SW480 (cell line): Measurements from ENCODE around the gene ACTG1.

Source experiments
- DNase-seq: peaks from one replicate; pipeline ENCODE4 v3.0.0-alpha.2; 2016; ENCODE audit warnings: low spot score

The ACTG1 gene

DNA sequence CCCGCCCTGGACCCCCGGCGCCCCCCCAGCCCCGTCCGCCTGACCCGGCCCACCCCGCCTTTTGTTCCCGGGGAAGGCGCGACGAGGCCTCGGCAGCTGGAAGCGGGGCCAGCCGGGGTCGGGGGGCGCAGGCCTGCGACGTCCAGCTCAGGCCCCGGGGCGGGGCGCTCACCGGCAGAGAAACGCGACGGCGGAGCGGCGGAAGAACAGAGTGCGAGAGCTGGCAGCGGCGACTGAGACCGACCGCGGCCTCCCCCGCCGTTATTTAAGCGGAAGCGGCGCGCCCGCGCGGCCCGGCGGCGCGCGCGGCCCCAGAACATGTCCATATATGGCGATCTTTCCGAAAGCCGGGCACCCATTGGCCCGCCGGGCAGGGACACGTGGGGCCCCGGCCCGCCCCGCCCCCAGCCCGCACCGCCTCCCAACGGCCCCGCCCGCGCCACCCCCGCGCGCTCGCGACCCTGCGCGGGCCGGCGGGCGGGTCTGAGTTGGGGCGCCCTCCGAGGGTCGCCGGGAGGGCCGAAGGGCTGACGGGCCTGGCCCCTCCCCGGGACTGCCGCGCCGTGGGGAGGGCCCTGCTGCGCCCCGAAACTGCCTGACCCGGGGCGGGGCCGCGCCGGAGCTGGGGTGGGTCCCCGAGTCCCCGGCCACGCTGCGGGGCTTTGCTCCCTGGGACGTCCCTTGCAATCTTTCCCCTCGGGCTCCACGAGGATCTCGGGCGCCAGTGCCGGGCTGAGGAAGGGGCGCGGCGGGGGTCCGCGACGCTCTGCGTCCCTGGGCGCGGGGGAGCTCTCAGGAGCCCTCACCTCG, at the start of gene ACTG1:
Gene ACTG1, minus strand, starts transcription at position 238 of the 810 bp plus-strand sequence. CDS start 445 bp downstream, outside the sequence.
- peak; percentile 90 for DNase-seq

DNA sequence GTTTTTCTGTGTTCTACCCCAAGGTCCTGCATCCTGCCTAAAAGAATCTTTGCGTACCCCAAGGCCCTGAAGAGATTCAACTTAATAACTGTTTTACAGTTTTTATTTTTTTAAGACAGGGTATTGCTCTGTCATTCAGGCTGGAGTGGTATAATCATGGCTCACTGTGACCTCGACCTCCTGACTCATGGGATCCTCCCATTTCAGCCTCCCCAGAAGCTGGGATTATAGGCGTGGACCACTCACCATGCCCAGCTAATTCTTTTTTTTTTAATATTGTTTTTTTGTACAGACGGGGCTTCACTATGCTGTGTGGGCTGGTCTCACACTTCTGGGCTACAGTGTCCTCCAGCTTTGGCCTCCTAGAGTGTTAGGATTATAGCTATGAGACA, 48.9 kb upstream of the ACTG1 start:
- DNase-seq, result no peak

GRCh38 chr17:81558941-81559806, 46.6 kb upstream of the ACTG1 start:
- no peak for DNase-seq

- no peak for DNase-seq
Measured at GRCh38 chr17:81558115-81558468, 45.5 kb upstream of the ACTG1 start.

- DNase-seq, result no peak
Measured at GRCh38 chr17:81557276-81558114, 44.9 kb upstream of the ACTG1 start.

- DNase-seq, result no peak
Measured at GRCh38 chr17:81556863-81557262, 44.3 kb upstream of the ACTG1 start.

- DNase-seq, result no peak
Measured at GRCh38 chr17:81556175-81556691, 43.6 kb upstream of the ACTG1 start.

- peak; percentile 85 for DNase-seq
Measured at GRCh38 chr17:81553616-81554181, 41.1 kb upstream of the ACTG1 start.

DNA sequence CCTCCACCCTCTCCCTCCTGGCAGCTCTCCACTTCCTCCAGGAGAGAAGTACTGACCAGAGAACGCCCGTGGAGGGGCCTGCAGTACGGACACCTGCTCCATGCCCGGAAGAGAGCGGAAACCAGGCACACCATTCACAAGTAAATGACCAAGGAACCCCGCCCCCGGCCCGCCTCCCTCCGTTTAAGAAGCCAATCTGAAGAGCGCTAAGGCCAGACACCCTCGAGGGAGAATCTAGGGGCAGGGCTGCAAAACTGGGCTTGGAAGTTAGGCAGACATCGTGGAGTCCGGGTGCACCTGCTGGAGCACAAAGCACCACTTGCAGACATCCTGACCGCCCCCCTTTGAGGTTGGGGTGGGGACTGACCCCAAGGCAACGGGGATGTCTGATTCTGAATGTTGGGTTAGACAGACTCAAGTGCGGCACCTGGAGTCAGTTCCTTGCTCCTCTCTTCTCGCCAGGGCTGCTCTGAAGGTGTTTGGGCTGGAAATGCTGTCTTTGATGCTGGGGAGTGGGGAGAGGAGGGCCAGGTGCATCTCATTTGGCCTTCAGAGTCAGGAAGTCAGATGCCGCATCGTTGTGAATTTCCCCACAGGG, 40.5 kb upstream of the ACTG1 start:
- DNase-seq, result peak; percentile 89

DNA sequence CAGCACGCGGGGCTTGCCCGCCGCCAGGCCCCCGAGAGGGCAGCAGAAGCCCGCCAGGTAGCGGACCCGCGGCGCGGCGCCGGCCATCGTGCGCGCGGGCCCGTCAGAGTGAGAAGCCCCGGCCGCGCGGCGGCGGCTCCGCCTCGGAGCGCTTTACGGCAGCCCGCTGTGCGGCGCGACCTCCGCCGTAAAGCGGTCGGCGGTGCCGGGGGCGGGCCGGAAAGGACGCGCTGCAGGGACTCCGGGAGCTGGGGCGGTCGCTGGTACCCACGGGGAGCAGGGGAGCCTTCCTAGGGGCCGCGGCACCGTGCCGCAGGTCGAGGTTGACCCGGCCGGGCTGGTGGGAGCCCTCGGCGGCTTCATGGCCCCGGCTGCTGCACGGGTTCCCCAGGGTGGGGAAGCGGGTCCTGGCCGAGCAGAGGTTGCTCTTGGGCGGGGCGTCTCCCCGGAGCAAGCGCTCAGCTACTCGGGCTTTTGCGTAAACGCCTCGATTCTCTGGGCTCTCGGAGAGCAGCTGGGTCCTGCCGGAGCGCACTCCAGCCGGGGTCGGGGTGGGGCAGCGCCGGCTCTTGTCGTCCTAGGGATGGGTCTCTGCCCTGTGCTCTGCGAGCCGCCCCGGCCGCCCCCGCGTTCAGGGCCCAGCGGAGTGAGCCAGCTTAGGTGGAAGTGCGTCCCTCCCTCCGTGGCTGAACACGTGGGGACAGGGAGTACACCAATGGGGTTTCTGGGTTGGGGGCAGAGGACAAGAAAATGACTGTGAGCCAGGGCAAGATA, 39.8 kb upstream of the ACTG1 start, which contains the start of gene FAAP100:
Gene FAAP100, minus strand, starts transcription at position 110 of the 774 bp plus-strand sequence. Its CDS starts 23 bp downstream, at position 87.
- peak; percentile 74 for DNase-seq

DNA sequence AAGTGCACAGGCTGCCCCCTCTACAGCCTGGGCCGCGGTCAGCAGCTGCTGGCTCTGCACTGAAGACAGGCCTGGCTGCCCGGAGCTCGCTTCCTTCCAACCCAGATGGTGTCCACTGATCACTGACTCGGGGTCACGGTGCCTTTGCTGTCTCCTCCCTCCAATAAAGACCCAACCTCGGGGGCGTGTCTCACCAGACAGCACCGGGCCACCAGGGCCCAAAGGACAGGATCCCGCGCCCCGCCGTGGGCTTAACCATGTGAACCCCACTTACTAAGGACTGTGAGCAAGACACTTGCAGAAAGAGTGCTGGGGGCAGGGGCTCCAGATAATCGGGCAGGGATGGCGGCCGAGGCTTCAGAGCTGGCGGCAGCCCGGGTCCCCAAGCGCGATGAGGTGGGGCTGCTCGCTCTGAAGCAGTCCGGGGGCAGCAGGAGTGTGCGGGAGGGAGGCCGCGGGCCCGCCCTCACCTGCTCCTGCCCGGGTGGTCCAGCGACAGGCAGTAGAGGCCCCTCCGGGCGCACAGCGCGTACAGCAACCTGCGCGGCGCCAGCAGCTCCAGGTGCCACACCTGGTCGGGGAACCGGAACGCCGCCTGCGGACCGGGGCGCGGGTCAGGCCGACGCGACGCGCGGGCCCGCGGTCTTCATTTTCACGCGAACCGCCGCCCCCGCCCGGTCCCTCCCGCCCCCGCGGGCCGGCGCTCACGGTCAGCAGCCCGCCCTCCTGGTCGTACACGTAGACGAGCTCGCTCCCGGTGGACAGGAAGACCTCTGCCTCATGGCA, 39.1 kb upstream of the ACTG1 start:
- peak; percentile 16 for DNase-seq

DNA sequence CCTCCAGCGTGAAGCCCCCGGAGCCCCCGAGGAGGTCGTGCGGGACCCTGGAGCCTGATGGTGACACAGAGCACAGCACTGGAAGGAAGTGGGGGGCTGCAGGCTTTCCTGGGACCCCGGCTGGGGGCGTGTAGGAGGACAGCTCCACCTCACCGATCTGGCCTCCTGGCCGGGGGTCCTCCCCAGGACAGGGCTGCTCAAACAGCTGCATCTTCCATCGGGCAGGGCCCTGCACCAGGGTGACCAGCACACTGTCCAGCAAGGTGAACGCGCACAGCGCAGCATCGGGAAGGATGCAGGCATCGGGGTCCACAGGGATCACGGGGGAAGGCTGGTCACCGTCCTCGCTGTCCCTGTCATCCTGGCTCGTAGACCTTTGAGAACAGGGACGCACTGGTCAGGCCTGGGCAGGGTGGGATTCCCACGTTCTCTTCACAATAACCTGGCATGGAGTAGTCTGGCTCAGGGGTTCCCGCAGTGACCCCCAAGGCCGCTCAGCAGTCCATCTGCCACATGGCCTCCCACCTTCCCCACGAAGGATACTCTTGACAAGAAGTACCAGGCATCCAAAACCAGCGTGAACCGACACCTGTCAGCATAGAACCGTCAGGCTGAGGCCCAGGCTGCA, 38.3 kb upstream of the ACTG1 start:
- no peak for DNase-seq

GRCh38 chr17:81550285-81550684, 37.7 kb upstream of the ACTG1 start:
- DNase-seq, result no peak

DNA sequence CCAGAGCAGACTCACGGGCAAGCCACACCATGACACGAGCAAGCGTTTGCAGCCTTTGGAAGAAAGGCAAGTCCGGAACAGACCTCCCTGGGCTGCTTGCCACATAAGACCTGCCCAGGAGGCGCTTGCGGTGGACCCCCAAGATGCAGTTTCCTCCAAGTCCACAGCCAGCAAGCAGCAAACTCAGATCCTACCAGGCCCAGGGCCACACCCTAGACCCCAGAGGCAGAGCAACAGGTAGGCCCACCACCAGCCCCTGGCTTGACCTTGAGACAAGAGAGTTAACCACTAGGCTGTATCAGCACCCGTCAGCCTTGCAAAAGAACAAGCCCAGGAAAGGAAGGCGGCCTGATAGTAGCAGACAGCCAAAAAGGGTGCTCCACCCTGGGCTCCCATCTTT, 37.2 kb upstream of the ACTG1 start:
- DNase-seq, result no peak

DNA sequence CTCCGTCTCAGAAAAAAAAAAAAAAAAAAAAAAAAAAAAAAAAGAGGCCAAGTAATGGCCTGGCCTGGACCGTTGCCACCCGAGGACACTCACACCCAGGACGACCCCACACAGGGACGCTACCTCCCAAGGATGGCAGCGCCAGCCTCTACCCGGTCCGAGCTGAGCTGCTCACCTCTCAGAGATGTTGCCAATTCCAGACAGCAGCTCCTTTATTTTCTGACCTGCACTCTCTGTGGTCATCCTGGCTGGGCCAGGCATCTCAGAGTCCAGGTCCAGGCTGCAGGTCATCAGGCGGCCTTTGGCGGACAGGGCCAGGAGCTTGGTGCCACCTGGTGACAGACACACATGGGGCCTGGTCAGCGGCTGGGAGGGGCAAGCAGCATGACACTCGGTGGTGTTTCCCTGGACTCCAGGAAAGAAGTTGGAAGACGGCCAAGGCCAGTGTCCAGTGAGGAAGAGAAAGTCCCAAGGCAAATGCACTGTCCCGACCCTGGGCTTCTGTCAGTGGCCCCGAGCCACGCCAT, 36.5 kb upstream of the ACTG1 start:
- DNase-seq, result no peak

GRCh38 chr17:81547614-81547982, 35.0 kb upstream of the ACTG1 start:
- no peak for DNase-seq

- no peak for DNase-seq
Measured at GRCh38 chr17:81546906-81547613, 34.5 kb upstream of the ACTG1 start.
